ENCODE results near the gene HBS1L.
"Not testable (repeated sequence)": the region's sequence is repeated elsewhere in the genome, so short reads cannot be mapped to it uniquely, and the experiment has no call there.

HBS1L gene

DNA sequence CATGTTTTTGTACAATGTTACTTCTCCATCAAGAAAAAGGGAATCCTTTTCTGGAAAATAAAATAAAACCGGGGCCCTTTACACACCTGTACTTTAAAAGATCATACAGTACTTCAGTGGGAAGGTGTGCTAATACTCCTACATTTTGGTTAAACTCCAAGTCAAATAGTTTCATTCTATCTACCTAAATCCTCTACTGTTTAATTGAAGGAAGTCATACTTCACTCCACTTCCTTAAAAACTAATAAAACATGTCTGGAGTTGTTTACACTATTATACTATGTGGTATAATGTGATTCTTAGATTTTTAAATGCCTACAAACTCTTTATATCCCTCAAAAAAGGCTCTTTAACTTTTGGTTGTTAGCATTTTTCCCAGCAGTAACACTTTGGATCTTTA is 18.6 kb upstream of the HBS1L start:
- Histone ChIP-seq H3K27ac (ENCODE audit: low read depth, low read length) (no peak overlapping the region), H3K36me3 (ENCODE audit: insufficient read depth, low read length) (no peaks in the 10 kb centered on the region), H3K9me3 (ENCODE audit: low read length) (no peaks in the 10 kb centered on the region), H3K4me1 (ENCODE audit: insufficient read depth, low read length) (no peaks in the 10 kb centered on the region), H3K4me3 (ENCODE audit: low read depth in 1 of 2, low read length in 2 of 2) (no peak overlapping the region), H3K27me3 (ENCODE audit: control insufficient read depth in 1 of 2, insufficient read depth in 2 of 2, low read length in 2 of 2) (no peaks in the 10 kb centered on the region), H3K9ac (ENCODE audit: low read length) (no peak overlapping the region)

- Histone ChIP-seq H3K4me1 (ENCODE audit: insufficient read depth, low read length) (no peaks in the 10 kb centered on the region), H3K4me3 (ENCODE audit: low read depth in 1 of 2, low read length in 2 of 2) (no peak overlapping the region), H3K36me3 (ENCODE audit: insufficient read depth, low read length) (no peaks in the 10 kb centered on the region), H3K27ac (ENCODE audit: low read depth, low read length) (no peak overlapping the region), H3K9ac (ENCODE audit: low read length) (no peak overlapping the region), H3K9me3 (ENCODE audit: low read length) (no peaks in the 10 kb centered on the region), H3K27me3 (ENCODE audit: control insufficient read depth in 1 of 2, insufficient read depth in 2 of 2, low read length in 2 of 2) (no peaks in the 10 kb centered on the region)
Observed at GRCh38 chr6:135072753-135073152, 18.1 kb upstream of the HBS1L start.

DNA sequence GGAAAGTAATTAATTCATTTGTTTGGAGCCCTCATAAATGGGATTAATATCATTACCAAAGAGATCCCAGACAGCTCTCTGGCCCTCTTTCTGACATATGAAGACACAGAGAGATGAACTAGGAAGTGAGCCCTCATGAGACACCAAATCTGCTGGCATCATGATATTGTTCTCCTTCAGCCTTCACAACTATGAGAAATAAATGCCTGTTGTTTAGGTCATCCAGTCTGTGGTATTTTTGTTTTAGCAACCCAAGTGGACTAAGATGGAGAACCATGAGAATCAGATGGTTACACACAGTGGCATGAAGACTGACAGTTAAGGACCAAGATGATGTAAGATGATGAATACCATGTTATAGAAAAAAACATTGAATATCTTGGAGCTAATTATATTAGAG is 16.9 kb upstream of the HBS1L start:
- no peaks in the 10 kb centered on the region for H3K27me3 ChIP-seq (ENCODE audit: control insufficient read depth in 1 of 2, insufficient read depth in 2 of 2, low read length in 2 of 2)
- H3K27ac ChIP-seq (ENCODE audit: low read depth, low read length), result no peak overlapping the region
- no peaks in the 10 kb centered on the region for H3K9me3 ChIP-seq (ENCODE audit: low read length)
- no peaks in the 10 kb centered on the region for H3K4me1 ChIP-seq (ENCODE audit: insufficient read depth, low read length)
- no peak overlapping the region for H3K9ac ChIP-seq (ENCODE audit: low read length)
- no peak overlapping the region for H3K4me3 ChIP-seq (ENCODE audit: low read depth in 1 of 2, low read length in 2 of 2)
- H3K36me3 ChIP-seq (ENCODE audit: insufficient read depth, low read length), result no peaks in the 10 kb centered on the region

DNA sequence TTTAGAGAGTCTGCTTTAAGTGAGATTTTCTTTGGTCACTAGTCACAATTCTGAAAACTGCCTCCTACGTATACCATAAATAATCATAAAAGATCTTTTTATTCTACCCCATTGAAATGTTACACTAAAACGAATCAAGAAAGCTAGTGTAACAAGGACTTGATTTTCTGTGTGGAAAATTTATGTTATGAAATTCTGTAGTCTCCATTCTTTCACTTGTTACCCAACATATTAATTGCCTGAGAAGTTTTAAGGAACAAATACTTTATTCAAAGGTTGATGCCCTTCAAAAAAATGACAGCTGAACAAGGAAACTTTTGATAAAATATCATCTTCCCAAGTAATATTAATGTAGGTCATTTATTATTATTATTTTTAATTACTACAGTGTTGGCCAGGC is 13.3 kb upstream of the HBS1L start:
- Histone ChIP-seq H3K9ac (ENCODE audit: low read length) (no peak overlapping the region), H3K36me3 (ENCODE audit: insufficient read depth, low read length) (no peaks in the 10 kb centered on the region), H3K4me3 (ENCODE audit: low read depth in 1 of 2, low read length in 2 of 2) (no peak overlapping the region), H3K9me3 (ENCODE audit: low read length) (no peaks in the 10 kb centered on the region), H3K27ac (ENCODE audit: low read depth, low read length) (no peak overlapping the region), H3K27me3 (ENCODE audit: control insufficient read depth in 1 of 2, insufficient read depth in 2 of 2, low read length in 2 of 2) (no peaks in the 10 kb centered on the region), H3K4me1 (ENCODE audit: insufficient read depth, low read length) (no peaks in the 10 kb centered on the region)

DNA sequence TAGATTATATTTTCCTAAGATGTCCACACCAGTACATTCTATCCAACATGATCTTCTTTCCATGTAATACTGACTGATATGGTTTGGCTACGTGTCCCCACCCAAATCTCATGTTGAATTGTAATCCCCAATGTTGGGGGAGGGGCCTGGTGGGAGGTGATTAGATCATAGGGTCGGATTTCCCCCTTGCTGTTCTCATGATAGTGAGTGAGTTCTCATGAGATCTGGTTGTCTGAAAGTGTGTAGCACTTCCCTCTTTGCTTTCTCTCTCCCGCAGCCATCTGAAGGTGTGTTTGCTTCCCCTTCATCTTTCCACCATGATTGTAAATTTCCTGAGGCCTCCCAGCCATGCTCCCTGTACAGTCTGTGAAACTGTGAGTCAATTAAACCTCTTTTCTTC is 12.2 kb upstream of the HBS1L start:
- H3K4me3 ChIP-seq (ENCODE audit: low read depth in 1 of 2, low read length in 2 of 2), result no peak overlapping the region
- H3K36me3 ChIP-seq (ENCODE audit: insufficient read depth, low read length), result no peaks in the 10 kb centered on the region
- no peak overlapping the region for H3K9ac ChIP-seq (ENCODE audit: low read length)
- H3K9me3 ChIP-seq (ENCODE audit: low read length), result no peaks in the 10 kb centered on the region
- H3K27me3 ChIP-seq (ENCODE audit: control insufficient read depth in 1 of 2, insufficient read depth in 2 of 2, low read length in 2 of 2), result no peaks in the 10 kb centered on the region
- H3K27ac ChIP-seq (ENCODE audit: low read depth, low read length), result no peak overlapping the region
- H3K4me1 ChIP-seq (ENCODE audit: insufficient read depth, low read length), result no peaks in the 10 kb centered on the region

GRCh38 chr6:135066397-135066796 is 11.8 kb upstream of the HBS1L start:
- Histone ChIP-seq H3K36me3 (ENCODE audit: insufficient read depth, low read length) (no peaks in the 10 kb centered on the region), H3K4me1 (ENCODE audit: insufficient read depth, low read length) (no peaks in the 10 kb centered on the region), H3K4me3 (ENCODE audit: low read depth in 1 of 2, low read length in 2 of 2) (no peak overlapping the region), H3K9ac (ENCODE audit: low read length) (no peak overlapping the region), H3K9me3 (ENCODE audit: low read length) (no peaks in the 10 kb centered on the region), H3K27ac (ENCODE audit: low read depth, low read length) (no peak overlapping the region), H3K27me3 (ENCODE audit: control insufficient read depth in 1 of 2, insufficient read depth in 2 of 2, low read length in 2 of 2) (no peaks in the 10 kb centered on the region)

DNA sequence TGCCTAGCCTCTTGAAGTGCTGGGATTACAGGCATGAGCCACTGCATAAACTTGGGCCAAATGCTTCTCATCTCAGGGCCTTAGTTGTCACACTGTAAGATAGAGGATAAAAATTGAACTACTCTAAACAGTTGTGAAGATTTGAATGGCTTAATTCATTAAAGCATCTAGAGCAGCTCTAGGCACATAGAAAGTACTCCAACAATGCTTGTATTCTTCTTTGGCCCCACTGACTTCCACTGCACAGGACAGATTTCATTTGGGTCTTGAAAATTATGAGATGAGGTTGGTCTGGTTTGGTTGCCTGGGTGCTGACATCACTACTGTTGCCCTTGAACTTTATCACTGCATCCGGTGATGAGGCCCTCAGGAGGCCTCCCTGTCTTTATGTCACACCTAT is 10.0 kb upstream of the HBS1L start:
- no peak overlapping the region for H3K27ac ChIP-seq (ENCODE audit: low read depth, low read length)
- no peak overlapping the region for H3K4me3 ChIP-seq (ENCODE audit: low read depth in 1 of 2, low read length in 2 of 2)
- H3K27me3 ChIP-seq (ENCODE audit: control insufficient read depth in 1 of 2, insufficient read depth in 2 of 2, low read length in 2 of 2), result no peaks in the 10 kb centered on the region
- H3K9me3 ChIP-seq (ENCODE audit: low read length), result no peaks in the 10 kb centered on the region
- H3K4me1 ChIP-seq (ENCODE audit: insufficient read depth, low read length), result no peaks in the 10 kb centered on the region
- no peak overlapping the region for H3K9ac ChIP-seq (ENCODE audit: low read length)
- no peaks in the 10 kb centered on the region for H3K36me3 ChIP-seq (ENCODE audit: insufficient read depth, low read length)

- Histone ChIP-seq H3K27me3 (ENCODE audit: control insufficient read depth in 1 of 2, insufficient read depth in 2 of 2, low read length in 2 of 2) (no peaks in the 10 kb centered on the region), H3K4me1 (ENCODE audit: insufficient read depth, low read length) (no peaks in the 10 kb centered on the region), H3K9me3 (ENCODE audit: low read length) (no peaks in the 10 kb centered on the region), H3K9ac (ENCODE audit: low read length) (no peak overlapping the region), H3K36me3 (ENCODE audit: insufficient read depth, low read length) (no peaks in the 10 kb centered on the region), H3K4me3 (ENCODE audit: low read depth in 1 of 2, low read length in 2 of 2) (no peak overlapping the region), H3K27ac (ENCODE audit: low read depth, low read length) (no peak overlapping the region)
Observed at GRCh38 chr6:135063926-135064325, 9.3 kb upstream of the HBS1L start.

DNA sequence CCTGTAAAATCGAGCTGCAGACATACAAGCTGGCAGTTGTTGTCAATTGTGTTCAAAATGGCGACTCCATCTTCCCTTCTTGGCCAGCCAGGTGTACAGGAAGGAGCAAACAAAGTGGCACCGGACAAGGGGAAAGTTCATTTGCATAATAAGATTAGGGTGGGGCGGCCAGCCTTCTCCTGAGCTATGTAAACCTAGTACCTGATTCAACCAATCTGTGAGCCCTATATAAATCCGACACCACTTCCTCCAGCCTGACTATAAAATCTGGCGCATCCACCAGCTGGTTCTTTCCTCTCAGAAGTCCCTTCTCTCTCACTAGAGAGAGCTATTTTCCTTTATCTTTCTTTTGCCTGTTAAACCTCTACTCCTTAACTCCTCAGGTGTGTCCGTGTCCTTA is 8.1 kb upstream of the HBS1L start:
- no peak overlapping the region for H3K4me3 ChIP-seq (ENCODE audit: low read depth in 1 of 2, low read length in 2 of 2)
- H3K27me3 ChIP-seq (ENCODE audit: control insufficient read depth in 1 of 2, insufficient read depth in 2 of 2, low read length in 2 of 2), result no peaks in the 10 kb centered on the region

DNA sequence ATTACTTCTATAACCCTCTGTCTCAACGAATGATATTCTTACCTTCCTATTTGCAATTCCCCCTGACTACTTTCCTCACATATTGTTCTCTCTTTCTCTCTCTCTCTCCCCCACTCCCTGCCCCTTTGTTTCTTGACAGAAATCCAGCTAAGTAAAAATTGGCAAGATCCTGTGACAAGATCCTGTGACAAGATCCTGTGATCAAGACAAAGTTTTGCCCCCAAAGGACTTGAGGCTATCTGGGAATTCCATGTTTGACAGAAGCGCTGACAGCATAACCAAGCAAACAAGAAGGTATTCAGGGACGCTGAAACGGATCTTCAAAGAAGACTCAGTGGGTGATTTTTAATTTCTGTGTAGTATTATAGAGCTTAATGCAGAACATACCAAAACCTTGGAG is 5.5 kb upstream of the HBS1L start:
- no peak overlapping the region for H3K4me3 ChIP-seq (ENCODE audit: low read depth in 1 of 2, low read length in 2 of 2)
- H3K36me3 ChIP-seq (ENCODE audit: insufficient read depth, low read length), result no peaks in the 10 kb centered on the region
- H3K9me3 ChIP-seq (ENCODE audit: low read length), result no peaks in the 10 kb centered on the region
- H3K27ac ChIP-seq (ENCODE audit: low read depth, low read length), result no peak overlapping the region
- H3K4me1 ChIP-seq (ENCODE audit: insufficient read depth, low read length), result no peaks in the 10 kb centered on the region
- H3K9ac ChIP-seq (ENCODE audit: low read length), result no peak overlapping the region
- H3K27me3 ChIP-seq (ENCODE audit: control insufficient read depth in 1 of 2, insufficient read depth in 2 of 2, low read length in 2 of 2), result no peaks in the 10 kb centered on the region

More for the DNA sequence above, 8.1 kb upstream of the HBS1L start:
- no peak overlapping the region for H3K9ac ChIP-seq (ENCODE audit: low read length)
- H3K27ac ChIP-seq (ENCODE audit: low read depth, low read length), result no peak overlapping the region
- no peaks in the 10 kb centered on the region for H3K4me1 ChIP-seq (ENCODE audit: insufficient read depth, low read length)
- H3K9me3 ChIP-seq (ENCODE audit: low read length), result no peaks in the 10 kb centered on the region
- H3K36me3 ChIP-seq (ENCODE audit: insufficient read depth, low read length), result no peaks in the 10 kb centered on the region

DNA sequence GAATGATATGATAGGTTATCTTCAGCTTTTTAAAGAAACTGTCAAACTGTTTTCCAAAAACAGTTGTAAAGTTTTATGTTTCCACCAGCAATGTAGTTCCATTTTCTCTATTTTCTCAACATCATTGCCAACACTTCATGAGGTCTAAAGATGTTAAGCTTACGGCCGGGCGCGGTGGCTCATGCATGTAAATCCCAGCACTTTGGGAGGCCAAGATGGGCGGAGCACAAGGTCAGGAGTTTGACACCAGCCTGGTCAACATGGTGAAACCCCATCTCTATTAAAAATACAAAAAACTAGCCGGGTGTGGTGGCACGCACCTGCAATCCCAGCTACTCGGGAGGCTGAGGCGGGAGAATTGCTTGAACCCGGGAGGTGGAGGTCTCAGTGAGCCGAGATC is 3.7 kb upstream of the HBS1L start:
- H3K9me3 ChIP-seq (ENCODE audit: low read length); H3K4me1 ChIP-seq (ENCODE audit: insufficient read depth, low read length); H3K27ac ChIP-seq (ENCODE audit: low read depth, low read length); H3K27me3 ChIP-seq (ENCODE audit: control insufficient read depth in 1 of 2, insufficient read depth in 2 of 2, low read length in 2 of 2); H3K4me3 ChIP-seq (ENCODE audit: low read depth in 1 of 2, low read length in 2 of 2); H3K36me3 ChIP-seq (ENCODE audit: insufficient read depth, low read length); H3K9ac ChIP-seq (ENCODE audit: low read length): not testable (repeated sequence)

DNA sequence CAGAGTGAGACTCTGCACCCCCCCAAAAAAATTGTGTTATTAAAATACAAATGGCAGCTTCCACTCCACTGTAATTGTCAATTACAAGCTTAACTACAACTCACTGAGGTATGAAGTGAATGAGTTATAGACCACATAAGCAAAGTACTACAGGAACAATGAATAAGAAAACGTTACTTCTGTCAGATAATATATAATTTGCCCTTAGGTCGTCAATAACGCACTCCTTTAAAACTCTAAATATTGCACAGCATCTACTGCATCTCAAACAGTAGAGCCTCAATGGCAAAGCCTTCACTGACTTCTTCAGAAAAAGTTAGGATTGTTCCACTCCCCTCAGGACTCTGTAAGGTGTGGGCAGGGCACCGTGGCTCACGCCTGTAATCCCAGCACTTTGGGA is 2.0 kb upstream of the HBS1L start:
- H3K27ac ChIP-seq (ENCODE audit: low read depth, low read length), result no peak overlapping the region
- no peaks in the 10 kb centered on the region for H3K36me3 ChIP-seq (ENCODE audit: insufficient read depth, low read length)
- H3K9ac ChIP-seq (ENCODE audit: low read length), result no peak overlapping the region
- peaks cover 15% of the 10 kb centered on the region for H3K4me1 ChIP-seq (ENCODE audit: insufficient read depth, low read length)
- H3K4me3 ChIP-seq (ENCODE audit: low read depth in 1 of 2, low read length in 2 of 2), result no peak overlapping the region
- no peaks in the 10 kb centered on the region for H3K9me3 ChIP-seq (ENCODE audit: low read length)
- no peaks in the 10 kb centered on the region for H3K27me3 ChIP-seq (ENCODE audit: control insufficient read depth in 1 of 2, insufficient read depth in 2 of 2, low read length in 2 of 2)
